Tibial nerve (tissue), 4 donors: ENCODE results near the gene TBC1D22A. TPM values are rescaled to one million over a fixed set of nuclear protein-coding genes. Genes with fewer than 3 reads are reported as not detected.

Experiments
- DNase-seq, 2 donors: peaks; one replicate each; pipeline ENCODE4 v3.0.0-alpha.2; 2019; ENCODE audit warnings: low spot score in 2 of 2
- H3K27ac ChIP-seq, 4 donors: fragments of 200-600 bp; sonication (generic) in 3 of 4; one replicate each; pipeline ENCODE4 v1.5.1; 2017 to 2019; ENCODE audit warnings: mild to moderate bottlenecking in 1 of 4
- H3K27me3 ChIP-seq, 2 donors: fragments of 200-600 bp; sonication (generic) in 1 of 2; one replicate each; pipeline versions ENCODE4 v1.5.1 to v1.6.0; 2017 to 2019
- H3K36me3 ChIP-seq, 3 donors: fragments of 200-600 bp; sonication (generic); one replicate each; pipeline ENCODE4 v1.5.1; 2018 to 2019
- H3K4me1 ChIP-seq, 4 donors: fragments of 200-600 bp; sonication (generic) in 3 of 4; one replicate each; pipeline ENCODE4 v1.5.1; 2017 to 2019
- H3K4me3 ChIP-seq, 4 donors: fragments of 200-600 bp; sonication (generic) in 3 of 4; one replicate each; pipeline ENCODE4 v1.5.1; 2017 to 2019; ENCODE audit warnings: mild to moderate bottlenecking in 1 of 4, moderate library complexity in 1 of 4
- H3K9me3 ChIP-seq, 4 donors: fragments of 200-600 bp; sonication (generic) in 3 of 4; one replicate each; pipeline ENCODE4 v1.5.1; 2017 to 2019
- EP300 ChIP-seq, 2 donors: sonication (generic); formaldehyde crosslinking; IDR thresholded peaks; one replicate each; pipeline ENCODE4 v1.6.1; 2017; ENCODE audit warnings: antibody characterized with exemption in 2 of 2, mild to moderate bottlenecking in 1 of 2
- POLR2A ChIP-seq, 2 donors: fragments of 450-650 bp; IDR thresholded peaks; one replicate each; pipeline ENCODE4 v1.6.1; 2017; ENCODE audit warnings: antibody characterized with exemption in 2 of 2, mild to moderate bottlenecking in 2 of 2, moderate library complexity in 2 of 2
- WGBS, 2 donors: methylation state at CpG; one replicate each; pipeline ENCODE4 v1.1.5; 2018; 5-methylcytosine and 5-hydroxymethylcytosine counted together
- total RNA-seq, 4 donors: library from RNA; depleted of rRNA; stranded (reverse); fragments of >200 nt; gene quantifications; one replicate each; pipeline ENCODE4 v1.1.0, GENCODE V29; 2016
- TF ChIP-seq, protein P1 (sequence below), 5 experiments: fragments of 200-600 bp in 3 of 5; fragments of 450-650 bp in 2 of 5; sonication (generic) in 3 of 5; IDR thresholded peaks; one replicate each; pipeline ENCODE4 v1.5.1; 2016 to 2019; ENCODE audit warnings: antibody characterized with exemption in 5 of 5, mild to moderate bottlenecking in 3 of 5, moderate library complexity in 2 of 5

Gene TBC1D22A
- total RNA-seq, 4 donors from 2014 or later: 27.3 to 35.4 (median 29.3) TPM

- DNase-seq: peak in 1 of 2 donors; percentile 8
- Histone ChIP-seq H3K27ac (no peak overlapping the region), H3K4me1 (no peaks in the 10 kb centered on the region), H3K36me3 (no peaks in the 10 kb centered on the region), H3K9me3 (no peaks in the 10 kb centered on the region), H3K4me3 (no peak overlapping the region), H3K27me3 (no peaks in the 10 kb centered on the region)
- TF ChIP-seq EP300 (IDR thresholded peaks at IDR 0.05) (no peak), POLR2A (IDR thresholded peaks at IDR 0.05) (no peak)
- TF ChIP-seq, protein P1, sequence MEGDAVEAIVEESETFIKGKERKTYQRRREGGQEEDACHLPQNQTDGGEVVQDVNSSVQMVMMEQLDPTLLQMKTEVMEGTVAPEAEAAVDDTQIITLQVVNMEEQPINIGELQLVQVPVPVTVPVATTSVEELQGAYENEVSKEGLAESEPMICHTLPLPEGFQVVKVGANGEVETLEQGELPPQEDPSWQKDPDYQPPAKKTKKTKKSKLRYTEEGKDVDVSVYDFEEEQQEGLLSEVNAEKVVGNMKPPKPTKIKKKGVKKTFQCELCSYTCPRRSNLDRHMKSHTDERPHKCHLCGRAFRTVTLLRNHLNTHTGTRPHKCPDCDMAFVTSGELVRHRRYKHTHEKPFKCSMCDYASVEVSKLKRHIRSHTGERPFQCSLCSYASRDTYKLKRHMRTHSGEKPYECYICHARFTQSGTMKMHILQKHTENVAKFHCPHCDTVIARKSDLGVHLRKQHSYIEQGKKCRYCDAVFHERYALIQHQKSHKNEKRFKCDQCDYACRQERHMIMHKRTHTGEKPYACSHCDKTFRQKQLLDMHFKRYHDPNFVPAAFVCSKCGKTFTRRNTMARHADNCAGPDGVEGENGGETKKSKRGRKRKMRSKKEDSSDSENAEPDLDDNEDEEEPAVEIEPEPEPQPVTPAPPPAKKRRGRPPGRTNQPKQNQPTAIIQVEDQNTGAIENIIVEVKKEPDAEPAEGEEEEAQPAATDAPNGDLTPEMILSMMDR (IDR thresholded peaks at IDR 0.05): no peak
- WGBS, 2 donors: 77 to 90% methylated on average over 24 to 30 of the region's 32 CpGs
Measured at GRCh38 chr22:47192651-47193437, 430.4 kb downstream of the TBC1D22A start.

- no peak for TF ChIP-seq EP300 (IDR thresholded peaks at IDR 0.05)
- TF ChIP-seq, protein P1 (IDR thresholded peaks at IDR 0.05): no peak
- no peak for TF ChIP-seq POLR2A (IDR thresholded peaks at IDR 0.05)
- Histone ChIP-seq H3K4me1 (no peaks in the 10 kb centered on the region), H3K36me3 (no peaks in the 10 kb centered on the region), H3K27ac (no peak overlapping the region), H3K9me3 (no peaks in the 10 kb centered on the region), H3K4me3 (no peak overlapping the region), H3K27me3 (no peaks in the 10 kb centered on the region)
- 89 to 90% methylated on average over 19 of the region's 19 CpGs for WGBS, 2 donors
- DNase-seq: peak in 1 of 2 donors; percentile 6
Measured at GRCh38 chr22:47193606-47194329, 431.3 kb downstream of the TBC1D22A start.

- no peak overlapping the region for H3K27ac ChIP-seq
- H3K27me3 ChIP-seq: no peaks in the 10 kb centered on the region
- H3K4me3 ChIP-seq: no peak overlapping the region
- no peaks in the 10 kb centered on the region for H3K36me3 ChIP-seq
- no peaks in the 10 kb centered on the region for H3K9me3 ChIP-seq
- H3K4me1 ChIP-seq: no peaks in the 10 kb centered on the region
- 90 to 91% methylated on average over 6 of the region's 6 CpGs for WGBS, 2 donors
- TF ChIP-seq POLR2A (IDR thresholded peaks at IDR 0.05): no peak
- TF ChIP-seq EP300 (IDR thresholded peaks at IDR 0.05): no peak
- TF ChIP-seq, protein P1 (IDR thresholded peaks at IDR 0.05): no peak
- peak in 1 of 2 donors; percentile 6 for DNase-seq
Measured at GRCh38 chr22:47194476-47195155, 432.2 kb downstream of the TBC1D22A start.

GRCh38 chr22:47195156-47195483 is 432.7 kb downstream of the TBC1D22A start:
- H3K4me3 ChIP-seq: no peak overlapping the region
- no peaks in the 10 kb centered on the region for H3K27me3 ChIP-seq
- H3K9me3 ChIP-seq: no peaks in the 10 kb centered on the region
- no peaks in the 10 kb centered on the region for H3K36me3 ChIP-seq
- DNase-seq: peak in 1 of 2 donors; percentile 7
- peaks cover 0 to under 1% (median 0%) of the 10 kb centered on the region in 4 donors for H3K4me1 ChIP-seq
- TF ChIP-seq POLR2A (IDR thresholded peaks at IDR 0.05) (no peak), EP300 (IDR thresholded peaks at IDR 0.05) (no peak)
- TF ChIP-seq, protein P1 (IDR thresholded peaks at IDR 0.05): no peak
- WGBS, 2 donors: 87 to 88% methylated on average over 9 of the region's 9 CpGs
- no peak overlapping the region for H3K27ac ChIP-seq
